Astrocyte (in vitro differentiated cells and primary cell): ENCODE data around the gene CALCOCO2.

Experiments
- CTCF ChIP-seq: IDR thresholded peaks from 2 replicates; pipeline ENCODE4 v1.5.1; 2011; ENCODE audit warnings: low read depth, mild to moderate bottlenecking, inconsistent platforms, low read length, moderate library complexity; ENCODE audit not compliant: insufficient read depth
- EZH2 ChIP-seq: IDR thresholded peaks from 2 replicates; pipeline ENCODE4 v1.6.1; 2012; ENCODE audit warnings: mild to moderate bottlenecking, low read length, inconsistent platforms; ENCODE audit not compliant: insufficient read depth

GRCh38 chr17:48908047-48908843, 77.4 kb downstream of the CALCOCO2 start, which contains the start of gene UBE2Z:
- TF ChIP-seq CTCF (no peak), EZH2 (no peak)
